LNCAP (cell line): Measurements from ENCODE around the gene TMA7.

ENCODE experiments used
- TF ChIP-seq, protein P1 (sequence below): fragments of 450-650 bp; IDR thresholded peaks from 2 replicates; pipeline ENCODE4 v1.5.1; 2017; ENCODE audit warnings: mild to moderate bottlenecking

The TMA7 gene

DNA sequence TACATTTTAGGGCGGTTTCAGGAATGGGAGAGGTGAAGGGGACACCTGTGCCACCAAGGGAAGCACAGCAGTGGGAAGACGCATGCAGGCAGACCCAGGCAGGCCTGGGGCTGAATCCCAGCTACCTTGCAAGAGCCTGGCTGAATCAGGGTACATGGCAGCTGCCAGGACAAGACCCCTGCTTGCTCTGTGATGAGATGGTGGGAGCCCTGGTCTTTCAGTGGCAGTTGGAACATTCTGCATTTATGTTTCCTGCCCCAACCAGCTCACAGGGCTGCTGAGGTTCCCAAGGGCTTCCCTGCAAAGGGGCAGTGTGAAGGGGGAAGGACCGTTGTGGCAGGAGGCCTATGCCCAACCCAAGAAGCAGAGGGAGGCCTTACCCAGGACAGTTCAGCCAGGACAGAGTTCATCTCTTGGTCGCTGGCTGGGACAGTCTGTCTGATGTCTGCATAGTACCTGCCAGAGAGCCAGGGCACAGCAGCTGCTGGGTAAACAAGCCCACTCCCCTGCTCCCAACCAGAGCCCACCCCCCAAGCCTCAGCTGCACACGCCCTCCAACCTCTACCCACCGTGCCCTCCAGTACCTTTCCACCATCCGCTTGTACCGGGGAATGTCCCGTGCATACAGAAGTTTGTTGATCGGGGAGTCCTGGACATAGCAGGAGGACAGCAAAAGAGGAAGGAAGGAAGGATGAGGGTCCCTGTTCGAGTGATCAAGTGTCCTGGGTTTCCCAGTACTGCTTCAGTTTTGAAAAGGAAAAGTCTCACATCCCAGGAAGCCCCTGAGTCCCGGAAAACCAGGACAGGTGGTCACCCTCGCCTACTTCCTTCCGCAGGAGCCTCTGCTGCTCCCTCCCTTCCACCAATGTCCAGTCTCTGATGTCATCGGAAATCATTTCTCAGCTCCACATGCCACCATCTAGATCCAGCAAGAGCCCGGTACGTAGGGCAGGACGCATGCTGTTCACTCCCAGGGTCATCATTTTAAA, 33.3 kb upstream of the TMA7 start:
- TF ChIP-seq, protein P1, sequence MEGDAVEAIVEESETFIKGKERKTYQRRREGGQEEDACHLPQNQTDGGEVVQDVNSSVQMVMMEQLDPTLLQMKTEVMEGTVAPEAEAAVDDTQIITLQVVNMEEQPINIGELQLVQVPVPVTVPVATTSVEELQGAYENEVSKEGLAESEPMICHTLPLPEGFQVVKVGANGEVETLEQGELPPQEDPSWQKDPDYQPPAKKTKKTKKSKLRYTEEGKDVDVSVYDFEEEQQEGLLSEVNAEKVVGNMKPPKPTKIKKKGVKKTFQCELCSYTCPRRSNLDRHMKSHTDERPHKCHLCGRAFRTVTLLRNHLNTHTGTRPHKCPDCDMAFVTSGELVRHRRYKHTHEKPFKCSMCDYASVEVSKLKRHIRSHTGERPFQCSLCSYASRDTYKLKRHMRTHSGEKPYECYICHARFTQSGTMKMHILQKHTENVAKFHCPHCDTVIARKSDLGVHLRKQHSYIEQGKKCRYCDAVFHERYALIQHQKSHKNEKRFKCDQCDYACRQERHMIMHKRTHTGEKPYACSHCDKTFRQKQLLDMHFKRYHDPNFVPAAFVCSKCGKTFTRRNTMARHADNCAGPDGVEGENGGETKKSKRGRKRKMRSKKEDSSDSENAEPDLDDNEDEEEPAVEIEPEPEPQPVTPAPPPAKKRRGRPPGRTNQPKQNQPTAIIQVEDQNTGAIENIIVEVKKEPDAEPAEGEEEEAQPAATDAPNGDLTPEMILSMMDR, result no peak

DNA sequence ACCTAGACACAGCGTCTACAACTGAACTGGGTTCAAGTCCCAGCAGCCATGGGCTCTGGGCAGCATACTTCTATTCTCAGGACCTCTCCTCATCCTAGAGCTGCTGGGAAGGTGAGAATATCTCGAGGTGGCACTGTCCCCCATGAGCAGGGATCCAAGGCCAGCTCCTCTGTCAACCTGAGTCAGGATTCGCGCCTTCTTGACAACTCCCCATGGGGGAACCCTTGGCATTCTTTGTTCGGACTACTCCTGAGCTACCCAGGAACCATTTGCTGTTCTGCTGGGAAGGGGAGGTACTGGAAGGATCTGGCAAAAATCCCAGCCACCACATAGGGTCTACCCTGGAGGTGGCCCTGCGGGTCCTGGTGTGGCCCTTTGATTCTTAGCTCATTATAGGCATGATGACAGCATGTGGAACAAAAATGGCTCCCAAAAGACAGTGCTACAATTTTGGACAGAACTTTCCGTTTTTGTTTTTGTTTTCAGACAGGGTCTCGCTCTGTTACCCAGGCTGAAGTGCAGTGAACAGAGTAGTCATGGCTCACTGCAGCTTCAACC, 32.4 kb upstream of the TMA7 start:
- TF ChIP-seq, protein P1, result no peak

DNA sequence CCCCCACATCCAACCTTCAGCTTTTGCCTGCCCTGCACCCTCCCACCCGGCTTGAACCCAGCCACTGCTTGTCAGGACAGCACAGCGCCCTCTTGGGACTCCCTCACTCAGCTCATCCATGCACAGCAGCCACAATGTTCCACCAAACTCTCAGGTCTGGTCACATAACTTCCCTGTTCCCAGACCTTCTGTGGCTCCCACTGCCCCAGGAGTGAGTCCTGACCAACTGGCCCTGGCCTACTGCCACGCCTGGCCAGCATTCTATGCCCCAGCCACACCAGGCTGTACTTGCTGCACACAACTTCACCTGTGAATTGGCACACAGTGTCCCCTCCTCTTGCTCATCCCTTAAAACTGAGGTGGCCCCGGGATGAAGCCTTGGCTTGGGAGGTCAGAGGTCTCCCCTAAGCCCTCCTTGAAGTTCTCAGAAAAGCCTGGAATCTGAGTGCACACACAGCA, 31.2 kb upstream of the TMA7 start:
- TF ChIP-seq, protein P1, result no peak

DNA sequence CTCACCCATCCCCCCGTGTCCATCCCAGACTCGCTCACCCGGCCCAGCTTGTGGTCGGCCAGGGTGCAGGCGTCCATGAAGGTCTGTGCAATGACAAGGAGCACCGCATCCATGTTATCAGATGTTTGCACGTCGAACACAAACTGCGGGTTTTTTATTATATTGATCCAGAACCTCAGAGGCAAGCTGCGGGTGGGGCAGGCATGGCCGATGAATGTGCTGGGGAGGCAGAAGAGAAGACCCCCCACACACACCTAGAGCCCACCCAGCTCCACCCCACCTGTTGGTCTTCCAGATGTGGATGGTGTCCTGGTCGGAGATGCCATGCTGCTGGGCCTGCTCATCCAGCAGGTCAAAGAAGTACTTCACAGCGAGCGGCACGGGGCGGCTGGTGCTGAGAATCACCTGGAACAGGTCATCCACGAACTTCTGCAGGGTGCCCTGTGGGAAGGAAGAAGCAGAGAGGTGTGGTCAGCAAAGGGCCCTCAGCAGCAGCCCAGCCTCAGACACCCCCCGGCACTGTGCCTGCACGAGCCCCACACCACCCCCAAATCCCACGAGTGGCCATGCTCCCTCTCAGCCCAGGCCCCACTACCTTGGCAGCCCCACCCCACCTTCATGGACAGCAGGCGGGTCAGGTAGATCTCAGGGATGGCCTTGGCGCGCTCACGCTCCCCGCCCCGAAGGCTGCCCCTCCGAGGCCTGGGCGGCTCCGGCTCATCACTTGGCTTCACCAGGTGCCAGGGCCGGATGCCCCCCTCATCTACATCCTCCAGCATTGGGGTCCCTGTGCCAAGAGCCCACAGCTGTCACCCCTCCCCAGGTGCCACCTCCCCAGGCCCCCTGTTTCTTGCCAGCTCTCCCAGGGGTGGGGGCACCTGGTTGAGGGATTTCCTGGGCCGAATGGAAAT, 30.5 kb upstream of the TMA7 start:
- TF ChIP-seq, protein P1, result no peak

- TF ChIP-seq, protein P1, result no peak
Observed at GRCh38 chr3:48410205-48411040, 29.6 kb upstream of the TMA7 start.

DNA sequence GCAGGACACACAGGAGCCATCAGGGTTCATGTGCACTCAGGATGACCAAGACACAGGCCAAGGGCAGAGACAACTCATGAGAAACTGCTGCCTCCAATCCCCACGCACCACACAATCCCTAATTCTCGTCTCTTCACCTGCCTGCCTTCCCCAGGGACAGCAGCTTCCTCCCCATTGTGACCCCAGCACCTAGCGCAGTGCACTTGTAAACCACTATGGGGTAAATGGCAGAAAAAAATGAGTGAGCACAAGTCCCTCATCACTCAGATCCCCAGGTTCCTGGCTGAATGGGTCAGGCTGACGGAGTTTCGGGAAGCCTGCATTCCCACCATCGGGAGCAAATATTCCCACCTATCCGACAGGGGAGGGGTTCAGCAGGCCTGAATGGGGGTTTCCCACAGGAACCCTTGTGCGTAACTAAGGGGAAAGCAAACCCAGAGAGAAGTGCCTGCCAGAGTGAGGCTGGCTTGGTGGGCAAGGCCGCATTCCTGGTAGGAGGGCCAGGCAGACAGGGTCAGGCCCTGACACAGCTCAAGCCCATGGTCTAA, 28.9 kb upstream of the TMA7 start:
- TF ChIP-seq, protein P1, result no peak
